CD4-positive, alpha-beta T cell (primary cell): ENCODE data around the gene RNU6-8. TPM values are rescaled to one million over a fixed set of nuclear protein-coding genes. Genes with fewer than 3 reads are reported as not detected.

Experiments used
- ATAC-seq: fragments of 200-7000 bp; cut with Tn5 transposase; one replicate; pipeline ENCODE4 v1.10.0; 2022; ENCODE audit warnings: mild to moderate bottlenecking; ENCODE audit not compliant: poor library complexity
- CTCF ChIA-PET: fragments of 350-600 bp; sonication (Branson Sonifier 250); formaldehyde crosslinking; loops from one replicate; lab custom pipeline; 2021; ENCODE audit warnings: antibody characterized with exemption, inconsistent platforms; lab: Charles Lee
- POLR2A ChIA-PET: fragments of 350-600 bp; sonication (Branson Sonifier 250); formaldehyde crosslinking; loops from one replicate; lab custom pipeline; 2021; ENCODE audit warnings: antibody characterized with exemption, inconsistent platforms; lab: Charles Lee
- DNase-seq, 14 experiments: peaks; one replicate each; pipeline ENCODE4 v3.0.0-alpha.2; 2013 to 2020; ENCODE audit warnings: mixed read lengths in 2 of 14
- H3K27ac ChIP-seq, 2 donors: one replicate each; pipeline versions ENCODE4 v1.5.1 to v1.7.0; 2013; ENCODE audit warnings: low read length in 2 of 2, low read depth in 1 of 2, mild to moderate bottlenecking in 1 of 2
- H3K27me3 ChIP-seq, 2 experiments: 1 replicate in 1 of 2; 2 replicates in 1 of 2; pipeline versions ENCODE4 v1.6.1 to v1.7.0; 2013; ENCODE audit warnings: low read length in 2 of 2, control low read depth in 1 of 2, mild to moderate bottlenecking in 1 of 2, moderate library complexity in 1 of 2; ENCODE audit not compliant: insufficient read depth in 2 of 2, control insufficient read depth in 1 of 2
- H3K36me3 ChIP-seq: one replicate; pipeline ENCODE4 v1.6.1; 2013; ENCODE audit warnings: low read length, control low read depth; ENCODE audit not compliant: insufficient read depth
- H3K4me1 ChIP-seq: one replicate; pipeline ENCODE4 v1.6.1; 2013; ENCODE audit warnings: low read length, control low read depth; ENCODE audit not compliant: insufficient read depth
- H3K4me3 ChIP-seq: one replicate; pipeline ENCODE4 v1.5.1; 2013; ENCODE audit warnings: mild to moderate bottlenecking, low read length, moderate library complexity
- H3K9me3 ChIP-seq, 2 experiments: 1 replicate in 1 of 2; 2 replicates in 1 of 2; pipeline versions ENCODE4 v1.6.1 to v1.7.0; 2013; ENCODE audit warnings: low read length in 2 of 2, mild to moderate bottlenecking in 2 of 2, control low read depth in 1 of 2, moderate library complexity in 1 of 2; ENCODE audit not compliant: control insufficient read depth in 1 of 2, insufficient read depth in 1 of 2
- H3K27ac Mint-ChIP-seq: one replicate; pipeline ENCODE4 v1.8.0; 2020; ENCODE audit warnings: mixed read lengths
- H3K27me3 Mint-ChIP-seq: one replicate; pipeline ENCODE4 v1.8.0; 2021; ENCODE audit warnings: mixed read lengths
- H3K36me3 Mint-ChIP-seq: one replicate; pipeline ENCODE4 v1.8.0; 2021; ENCODE audit warnings: low read depth, mixed read lengths
- H3K4me1 Mint-ChIP-seq: one replicate; pipeline ENCODE4 v1.8.0; 2021; ENCODE audit warnings: low read depth, mixed read lengths
- H3K4me3 Mint-ChIP-seq: one replicate; pipeline ENCODE4 v1.8.0; 2020; ENCODE audit warnings: mild to moderate bottlenecking, mixed read lengths
- H3K9me3 Mint-ChIP-seq: one replicate; pipeline ENCODE4 v1.8.0; 2020; ENCODE audit warnings: mixed read lengths
- CTCF ChIP-seq: fragments of 200-600 bp; IDR thresholded peaks from one replicate; pipeline ENCODE4 v1.8.0; 2022; ENCODE audit warnings: antibody characterized with exemption, mild to moderate bottlenecking
- intact Hi-C, 2 experiments: fragments of 100-400 bp; cut with DNase I in 1 of 2; cut with micrococcal nuclease in 1 of 2; formaldehyde crosslinking; loops; one replicate each; pipeline versions ENCODE4 v1.15.1 to v1.9.0; 2023 to 2025; cut with DNase I, micrococcal nuclease
- total RNA-seq, 174 experiments: library from RNA in 2 of 174; stranded (reverse) in 2 of 174; gene quantifications; one replicate each; pipeline ENCODE4 v1.2.3 and lab custom pipeline; 2021 to 2026

RNU6-8 gene
- total RNA-seq, 2 experiments from 2014 or later, result not detected

DNA sequence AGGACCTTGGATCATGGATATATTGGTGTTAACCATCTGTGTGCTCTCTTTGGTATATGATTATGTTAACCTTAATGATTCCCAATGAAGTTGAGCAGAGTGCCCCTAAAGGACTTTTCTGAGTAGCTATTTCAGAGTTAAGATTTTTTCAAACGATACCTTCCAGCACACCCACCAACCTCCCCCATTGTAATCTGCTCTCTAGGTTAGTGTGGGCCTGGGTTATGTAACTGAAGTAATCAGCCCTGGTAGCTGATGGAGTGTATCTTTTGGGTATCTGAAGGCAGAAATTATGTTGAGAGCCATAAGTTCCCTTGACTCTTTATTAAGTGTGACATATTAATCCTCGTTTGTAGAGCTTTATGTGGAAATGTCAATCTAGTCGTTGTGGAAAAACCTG is 47.6 kb upstream of the RNU6-8 start:
- TF ChIP-seq CTCF, result no peak
- Mint-ChIP-seq H3K9me3 (no peaks in the 10 kb centered on the region), H3K4me1 (no peaks in the 10 kb centered on the region), H3K27ac (no peak overlapping the region), H3K36me3 (no peaks in the 10 kb centered on the region), H3K27me3 (no peaks in the 10 kb centered on the region), H3K4me3 (no peak overlapping the region)
- Histone ChIP-seq H3K4me3 (no peak overlapping the region), H3K9me3 (no peaks in the 10 kb centered on the region), H3K27me3 (no peaks in the 10 kb centered on the region), H3K4me1 (peaks cover 2% of the 10 kb centered on the region), H3K27ac (no peak overlapping the region), H3K36me3 (no peaks in the 10 kb centered on the region)
- ATAC-seq (no peak), DNase-seq (no peak)
- intact Hi-C loops, result loop anchor here (5.0 kb wide), 2 partner anchors 43 to 48 kb away; partner anchors contain the start of genes RNU6-7 (in 1 of the 2) and RNU6-8 (in 1 of the 2)
- ChIA-PET POLR2A (interaction anchor here (1.8 to 2.4 kb wide), 3 partner anchors 173 to 177 kb away, joined by 4 to 8 read pairs (median 4); no protein-coding TSS in a partner anchor), CTCF (interaction anchor here (2.5 to 4.5 kb wide), 2 partner anchors 177 to 324 kb away, joined by 7 to 41 read pairs; no protein-coding TSS in a partner anchor)

DNA sequence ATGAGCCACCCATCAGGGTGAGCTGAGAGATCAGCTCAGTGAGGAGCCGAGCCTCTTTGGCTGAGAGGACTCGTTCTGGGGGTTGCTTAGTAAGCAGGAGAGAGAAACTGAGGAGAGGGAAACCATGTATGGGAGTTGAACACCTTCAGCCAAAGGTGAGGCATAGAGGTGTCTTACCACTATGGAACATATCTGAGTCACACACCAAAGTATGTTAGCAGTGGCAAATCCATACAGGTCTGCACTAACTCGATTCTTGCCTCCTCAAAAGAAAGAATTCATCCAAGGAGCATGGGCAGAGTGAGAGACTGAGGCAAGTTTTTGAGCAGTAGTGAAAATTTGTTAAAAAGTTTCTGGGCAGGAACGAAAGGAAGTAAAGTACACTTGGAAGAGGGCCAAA is 46.7 kb upstream of the RNU6-8 start:
- intact Hi-C loops, result loop anchor here (5.0 kb wide), 2 partner anchors 42 to 47 kb away; partner anchors contain the start of genes RNU6-7 (in 1 of the 2) and RNU6-8 (in 1 of the 2)
- Histone ChIP-seq H3K27me3 (no peaks in the 10 kb centered on the region), H3K9me3 (no peaks in the 10 kb centered on the region), H3K36me3 (no peaks in the 10 kb centered on the region), H3K4me1 (peaks cover 2% of the 10 kb centered on the region), H3K4me3 (no peak overlapping the region), H3K27ac (no peak overlapping the region)
- no peaks in the 10 kb centered on the region for H3K27me3 Mint-ChIP-seq
- H3K4me1 Mint-ChIP-seq, result no peaks in the 10 kb centered on the region
- POLR2A ChIA-PET, result interaction anchor here (1.8 kb wide), 1 partner anchor 172 kb away, joined by 4 read pairs; no protein-coding TSS in a partner anchor
- CTCF ChIA-PET, result interaction anchor here (4.5 kb wide), 1 partner anchor 176 kb away, joined by 41 read pairs; no protein-coding TSS in a partner anchor
- no peak for TF ChIP-seq CTCF
- DNase-seq (no peak), ATAC-seq (no peak)
- H3K36me3 Mint-ChIP-seq, result no peaks in the 10 kb centered on the region
- no peak overlapping the region for H3K4me3 Mint-ChIP-seq
- H3K9me3 Mint-ChIP-seq, result no peaks in the 10 kb centered on the region
- H3K27ac Mint-ChIP-seq, result no peak overlapping the region

GRCh38 chr14:32249371-32249770 is 46.3 kb upstream of the RNU6-8 start:
- no peak overlapping the region for H3K27ac Mint-ChIP-seq
- peaks cover 2% of the 10 kb centered on the region for H3K4me1 ChIP-seq
- no peaks in the 10 kb centered on the region for H3K9me3 Mint-ChIP-seq
- intact Hi-C loops, result no loop called here
- DNase-seq (no peak), ATAC-seq (no peak)
- H3K4me3 Mint-ChIP-seq, result no peak overlapping the region
- H3K27ac ChIP-seq, result no peak overlapping the region
- ChIA-PET POLR2A (no interaction called here), CTCF (interaction anchor here (4.5 kb wide), 1 partner anchor 176 kb away, joined by 41 read pairs; no protein-coding TSS in a partner anchor)
- H3K9me3 ChIP-seq, result no peaks in the 10 kb centered on the region
- H3K36me3 ChIP-seq, result no peaks in the 10 kb centered on the region
- H3K36me3 Mint-ChIP-seq, result no peaks in the 10 kb centered on the region
- no peaks in the 10 kb centered on the region for H3K4me1 Mint-ChIP-seq
- TF ChIP-seq CTCF, result no peak
- no peaks in the 10 kb centered on the region for H3K27me3 Mint-ChIP-seq
- H3K4me3 ChIP-seq, result no peak overlapping the region
- no peaks in the 10 kb centered on the region for H3K27me3 ChIP-seq
